Measurements from ENCODE around the gene BID. TPM values are rescaled to one million over a fixed set of nuclear protein-coding genes. Genes with fewer than 3 reads are reported as not detected.
A peak's percentile ranks its signal among the peaks of the same experiment; 100 is the strongest.

BID gene
- total RNA-seq, 1 experiment from 2014 or later, result 23.2 TPM

DNA sequence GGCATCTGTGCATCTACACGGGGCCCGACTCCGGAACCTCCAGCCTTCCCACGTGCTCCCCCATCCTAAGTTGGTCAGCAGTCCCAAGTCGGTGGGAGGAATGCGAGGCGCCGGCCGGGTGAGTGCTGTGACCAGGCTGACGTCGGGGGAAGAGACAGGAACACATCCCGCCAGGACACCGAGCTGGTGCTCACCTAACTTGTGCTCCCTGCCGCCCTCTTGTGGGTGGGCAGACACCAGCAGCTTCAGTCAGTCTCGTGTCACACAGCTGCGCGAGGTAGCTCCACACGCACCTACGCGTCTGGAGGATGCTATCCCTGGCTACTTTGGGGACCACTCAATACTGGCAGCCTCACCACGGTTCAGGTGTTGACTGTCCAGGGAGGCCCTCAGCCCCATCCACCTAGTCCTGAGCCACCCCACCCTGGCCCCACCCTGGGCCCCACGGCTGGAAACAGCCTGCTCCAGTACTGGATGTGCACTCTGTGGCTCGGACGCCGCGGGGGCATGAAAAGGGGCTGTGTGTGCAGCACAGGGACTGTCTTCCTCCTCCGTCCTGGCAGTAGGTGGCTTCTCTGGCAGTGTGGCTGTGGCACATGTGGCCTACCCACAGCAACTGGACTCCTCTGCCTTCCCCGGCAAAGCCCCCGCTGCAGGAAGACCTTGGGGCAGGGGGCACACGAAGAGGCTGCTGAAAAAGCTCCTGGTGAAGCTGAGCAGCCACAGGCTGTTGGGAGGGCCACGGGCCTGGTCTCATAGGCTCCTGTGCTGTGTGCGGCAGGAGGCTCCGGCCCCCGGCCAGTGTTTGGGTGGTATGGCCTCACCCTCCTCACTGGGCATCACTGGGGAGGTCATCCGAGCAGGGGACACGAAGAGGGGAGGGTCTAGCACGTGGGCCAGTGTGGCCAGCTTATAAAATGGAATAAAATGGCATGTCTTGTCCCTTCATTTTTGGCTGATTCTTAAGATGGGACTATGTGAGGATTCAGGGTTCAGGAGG is 11.2 kb upstream of the BID start:
- peaks cover 0 to 4% (median 0%) of the 10 kb centered on the region in 3 experiments; a peak in 5 of 7 replicates for H3K36me3 Mint-ChIP-seq (ENCODE audit: insufficient read depth in 1 of 3, low read depth in 3 of 3)
- Histone ChIP-seq H2AK5ac (ENCODE audit: insufficient read length, low read length) (no peak overlapping the region), H3K9me3 (ENCODE audit: control insufficient read depth, low read depth, low read length) (no peaks in the 10 kb centered on the region), H3K23ac (ENCODE audit: insufficient read length, low read depth, low read length) (no peak overlapping the region), H3K4ac (ENCODE audit: low read depth, low read length) (no peak overlapping the region), H2BK15ac (ENCODE audit: low read depth, low read length) (no peak overlapping the region), H3K79me2 (ENCODE audit: insufficient read depth, low read length) (no peaks in the 10 kb centered on the region), H4K8ac (replicated peaks; ENCODE audit: insufficient read length, low read depth, low read length) (no peak overlapping the region), H3K4me2 (ENCODE audit: insufficient read depth, insufficient read length, low read length) (no peak overlapping the region), H4K91ac (ENCODE audit: insufficient read length, low read depth, low read length) (no peak overlapping the region), H3K27me3 (ENCODE audit: insufficient read depth, low read length) (no peaks in the 10 kb centered on the region), H2BK12ac (ENCODE audit: insufficient read length, low read depth, low read length) (no peak overlapping the region), H3K14ac (ENCODE audit: insufficient read depth, low read length) (no peak overlapping the region), H4K5ac (ENCODE audit: insufficient read length, low read depth, low read length) (no peak overlapping the region), H3K27ac (ENCODE audit: insufficient read length, low read depth, low read length) (no peak overlapping the region), H3K18ac (ENCODE audit: insufficient read length, low read depth, low read length) (peak overlapping the region; percentile 20), H2AFZ (ENCODE audit: low read length) (no peak overlapping the region), H3K56ac (ENCODE audit: insufficient read length, low read depth, low read length) (no peak overlapping the region), H4K20me1 (ENCODE audit: control insufficient read depth, insufficient read depth, insufficient read length) (no peaks in the 10 kb centered on the region), H2BK120ac (ENCODE audit: low read depth, low read length, poor library complexity, severe bottlenecking) (no peak overlapping the region), H3K9ac (ENCODE audit: extremely low read depth, insufficient read length, low read length) (no peak overlapping the region), H3K4me1 (ENCODE audit: insufficient read depth, low read length) (no peaks in the 10 kb centered on the region), H3K23me2 (ENCODE audit: insufficient read length, low read depth, low read length, poor library complexity, severe bottlenecking) (no peaks in the 10 kb centered on the region), H2BK5ac (ENCODE audit: insufficient read length, low read length) (no peak overlapping the region), H3T11ph (ENCODE audit: low read length) (no peak overlapping the region), H2BK20ac (ENCODE audit: low read depth, low read length, poor library complexity, severe bottlenecking) (no peak overlapping the region), H3K79me1 (ENCODE audit: insufficient read depth, low read depth, low read length, poor library complexity, severe bottlenecking) (no peaks in the 10 kb centered on the region)
- no peak overlapping the region for H3K27ac Mint-ChIP-seq
- no peaks in the 10 kb centered on the region; the same call in 1 of the 2 replicates for H3K27me3 Mint-ChIP-seq (ENCODE audit: low read depth)
- no CpG with 5 or more reads among the region's 37 CpGs for WGBS (ENCODE audit: extremely low coverage, insufficient read length, low lambda C conversion rate)
- H3K4me3 Mint-ChIP-seq, result no peak overlapping the region
- peak; percentile 88 for DNase-seq
- H3K9me3 Mint-ChIP-seq, result no peaks in the 10 kb centered on the region
- peaks cover 13 to 18% of the 10 kb centered on the region in 2 experiments for H3K4me1 Mint-ChIP-seq
- TF ChIP-seq CTCF (conservative IDR thresholded peaks at IDR 0.05), result peak; percentile 88

All from H9 (cell line).